GM12878 (cell line): ENCODE measurements around the gene NAA11. TPM values are rescaled to one million over a fixed set of nuclear protein-coding genes. Genes with fewer than 3 reads are reported as not detected.

Experiments used
- ATAC-seq: fragments of 200-7000 bp; cut with Tn5 transposase; 3 replicates; pipeline ENCODE4 v1.9.1; 2020; ENCODE audit warnings: mild to moderate bottlenecking, moderate library complexity
- BruUV-seq: library from RNA; stranded (reverse); fragments of 400-500 nt; replicated peaks from 2 replicates; lab custom pipeline; 2021; lab: Mats Ljungman, UMichigan
- CTCF ChIA-PET: fragments of 300-600 bp; sonication (Branson Sonifier 250); formaldehyde crosslinking; extraction: SDS; loops from one replicate; lab custom pipeline; 2021; ENCODE audit warnings: inconsistent platforms; lab: Yijun Ruan, JAX
- POLR2A ChIA-PET: fragments of 350-600 bp; formaldehyde crosslinking; extraction: SDS; loops from one replicate; lab custom pipeline; 2021; ENCODE audit warnings: inconsistent platforms; lab: Charles Lee
- RAD21 ChIA-PET: fragments of 300-600 bp; sonication (Branson Sonifier 250); formaldehyde crosslinking; loops from one replicate; lab custom pipeline; 2023; ENCODE audit warnings: antibody characterized with exemption; ENCODE audit not compliant: unreplicated experiment; lab: Charles Lee
- SMC1A ChIA-PET: fragments of 300-600 bp; sonication (Branson Sonifier 250); formaldehyde crosslinking; loops from one replicate; lab custom pipeline; 2023; ENCODE audit not compliant: unreplicated experiment, uncharacterized antibody; lab: Charles Lee
- DNase-seq: peaks from one replicate; pipeline ENCODE4 v3.0.0-alpha.2; 2011; ENCODE audit warnings: low read depth, low spot score
- FAIRE-seq: peaks from 3 replicates; lab custom pipeline; 2011; peaks lifted over from hg19 to GRCh38; lab: Jason Lieb, UNC
- H2AFZ ChIP-seq: 2 replicates; pipeline ENCODE4 v1.6.0; 2011; ENCODE audit warnings: low read depth, low read length, control low read depth; ENCODE audit not compliant: control insufficient read depth
- H3K27ac ChIP-seq: 2 replicates; pipeline ENCODE4 v1.5.1; 2011; ENCODE audit warnings: control low read depth; ENCODE audit not compliant: control insufficient read depth, insufficient read depth
- H3K27me3 ChIP-seq, 2 experiments: replicated peaks in 1 of 2; 2 replicates each; pipeline versions ENCODE4 v1.6.0 to v1.6.1; 2011; ENCODE audit warnings: low read length in 1 of 2; ENCODE audit not compliant: control insufficient read depth in 2 of 2, insufficient read depth in 2 of 2
- H3K36me3 ChIP-seq, 2 experiments: 2 replicates each; pipeline ENCODE4 v1.5.1; 2011; ENCODE audit warnings: low read length in 1 of 2; ENCODE audit not compliant: control insufficient read depth in 2 of 2, insufficient read depth in 2 of 2
- H3K4me1 ChIP-seq: 2 replicates; pipeline ENCODE4 v1.6.1; 2011; ENCODE audit warnings: mild to moderate bottlenecking, low read length, moderate library complexity, mixed read lengths; ENCODE audit not compliant: control insufficient read depth, insufficient read depth
- H3K4me2 ChIP-seq: 2 replicates; pipeline ENCODE4 v1.6.0; 2011; ENCODE audit warnings: control low read depth; ENCODE audit not compliant: control insufficient read depth, insufficient read depth
- H3K4me3 ChIP-seq: fragments of 200-600 bp; sonication (generic); 2 replicates; pipeline ENCODE4 v1.5.1; 2016
- H3K79me2 ChIP-seq: 2 replicates; pipeline ENCODE4 v1.6.0; 2011; ENCODE audit warnings: low read length; ENCODE audit not compliant: control insufficient read depth, insufficient read depth
- H3K9ac ChIP-seq: 2 replicates; pipeline ENCODE4 v1.8.0; 2011; ENCODE audit warnings: low read length, control low read depth, mixed read lengths; ENCODE audit not compliant: control insufficient read depth, insufficient read depth
- H3K9me3 ChIP-seq: replicated peaks from 3 replicates; pipeline ENCODE4 v1.5.1; 2011; ENCODE audit warnings: mild to moderate bottlenecking, low read length; ENCODE audit not compliant: control insufficient read depth, insufficient read depth
- H4K20me1 ChIP-seq: 2 replicates; pipeline ENCODE4 v1.6.0; 2011; ENCODE audit not compliant: control insufficient read depth, insufficient read depth
- BCLAF1 ChIP-seq: fragments of 450-650 bp; IDR thresholded peaks from 2 replicates; pipeline ENCODE4 v1.6.1; 2017; ENCODE audit warnings: antibody characterized with exemption, mild to moderate bottlenecking, moderate library complexity
- FOXM1 ChIP-seq: IDR thresholded peaks from 2 replicates; pipeline ENCODE4 v1.6.1; 2012; ENCODE audit warnings: low read depth, mild to moderate bottlenecking, inconsistent platforms, low read length, moderate library complexity
- WGBS: methylation state at CpG from one replicate; pipeline ENCODE4 v1.1.6; 2016; ENCODE audit warnings: low lambda C conversion rate; ENCODE audit not compliant: insufficient replicate concordance, insufficient coverage; ENCODE audit errors: missing lambda C conversion rate; 5-methylcytosine and 5-hydroxymethylcytosine counted together
- in situ Hi-C: fragments of 300-500 bp; cut with MboI; formaldehyde crosslinking; loops from 9 replicates; pipeline ENCODE4 v1.14.3; 2018; ENCODE audit warnings: mixed read lengths
- intact Hi-C: fragments of 100-400 bp; cut with micrococcal nuclease; formaldehyde crosslinking; loops from one replicate; pipeline ENCODE4 v1.14.2; 2022; ENCODE audit not compliant: unreplicated experiment
- polyA plus RNA-seq, 11 experiments: library from polyadenylated mRNA; depleted of rRNA in 4 of 11; unstranded in 6 of 11; stranded (reverse) in 5 of 11; fragments of >200 nt; fragmentation: Nextera tagmentation in 4 of 11; fragmentation: Illumina TruSeq in 1 of 11; extraction: Ambion mirVana in 4 of 11; extraction: Trizol in 1 of 11; gene quantifications; 1 replicate in 1 of 11; 2 replicates in 10 of 11; pipeline versions ENCODE4 v1.2.1 to v1.2.3, GENCODE V29; 2011 to 2016; ENCODE audit warnings: inconsistent platforms in 2 of 11, missing spikeins in 2 of 11, low read depth in 1 of 11
- total RNA-seq, 4 experiments: library from RNA; depleted of rRNA in 3 of 4; stranded (reverse); fragments of >200 nt in 3 of 4; fragmentation: Illumina TruSeq in 1 of 4; extraction: Trizol in 1 of 4; gene quantifications; 2 replicates each; pipeline versions ENCODE4 v1.2.1 to v1.2.3, GENCODE V29; 2013 to 2021

The NAA11 gene
- total and polyA plus RNA-seq, 10 of the 15 experiments (the other 5 are each of a cell fraction or from before 2014, with no cell fraction given), result 0.12 to 0.16 TPM; not detected in 8

GRCh38 chr4:79364061-79364460, 38.2 kb upstream of the NAA11 start:
- WGBS, result 33% methylated on average over 6 of the region's 6 CpGs
- no peak for TF ChIP-seq BCLAF1
- ChIA-PET RAD21 (no interaction called here), SMC1A (no interaction called here), POLR2A (no interaction called here), CTCF (interaction anchor here (0.7 to 1.4 kb wide), 2 partner anchors 321 to 412 kb away, joined by 3 to 5 read pairs; no protein-coding TSS in a partner anchor)
- DNase-seq (no peak), ATAC-seq (no peak), FAIRE-seq (no peak)
- H3K27me3 ChIP-seq, result no peaks in the 10 kb centered on the region
- no peak overlapping the region for H3K4me3 ChIP-seq
- intact Hi-C loops (no loop called here), in situ Hi-C loops (no loop called here)
- H3K36me3 ChIP-seq, result no peaks in the 10 kb centered on the region
- no peaks in the 10 kb centered on the region for H3K4me1 ChIP-seq
- no peak overlapping the region for H2AFZ ChIP-seq
- H3K9ac ChIP-seq, result no peak overlapping the region
- BruUV-seq, result no TSS peak
- no peaks in the 10 kb centered on the region for H3K79me2 ChIP-seq
- no peaks in the 10 kb centered on the region for H3K9me3 ChIP-seq
- no peak overlapping the region for H3K27ac ChIP-seq
- no peaks in the 10 kb centered on the region for H4K20me1 ChIP-seq
- H3K4me2 ChIP-seq, result no peak overlapping the region

GRCh38 chr4:79362626-79363025, 36.8 kb upstream of the NAA11 start:
- intact Hi-C loops, result no loop called here
- Histone ChIP-seq H3K36me3 (no peaks in the 10 kb centered on the region), H4K20me1 (no peaks in the 10 kb centered on the region), H3K27ac (no peak overlapping the region), H3K9me3 (no peaks in the 10 kb centered on the region), H3K9ac (no peak overlapping the region), H3K27me3 (no peaks in the 10 kb centered on the region), H3K79me2 (no peaks in the 10 kb centered on the region)
- CTCF ChIA-PET, result interaction anchor here (1.0 to 1.4 kb wide), 2 partner anchors 9 to 410 kb away, joined by 4 to 5 read pairs; no protein-coding TSS in a partner anchor
- RAD21 ChIA-PET, result interaction anchor here (1.0 kb wide), 1 partner anchor 33 kb away, joined by 3 read pairs; no protein-coding TSS in a partner anchor
- WGBS, result 22% methylated on average over 4 of the region's 4 CpGs
- POLR2A ChIA-PET, result no interaction called here
- no peak for TF ChIP-seq FOXM1
- TF ChIP-seq, all 136 proteins: peak for 0
- no peak overlapping the region for H3K4me3 ChIP-seq
- DNase-seq (no peak), ATAC-seq (no peak), FAIRE-seq (no peak)
- BruUV-seq, result no TSS peak
- no peak overlapping the region for H2AFZ ChIP-seq
- H3K4me2 ChIP-seq, result no peak overlapping the region
- SMC1A ChIA-PET, result interaction anchor here (0.6 to 1.0 kb wide), 2 partner anchors 10 to 75 kb away, joined by 3 read pairs; no protein-coding TSS in a partner anchor
- no peaks in the 10 kb centered on the region for H3K4me1 ChIP-seq
- in situ Hi-C loops, result no loop called here
